RWPE2 (cell line): ENCODE data around the gene CRIP1.

ENCODE experiments used
- ATAC-seq: fragments of 200-7000 bp; cut with Tn5 transposase; 3 replicates; pipeline ENCODE4 v1.9.1; 2021; ENCODE audit warnings: low read depth
- DNase-seq: peaks from one replicate; pipeline ENCODE4 v3.0.0-alpha.2; 2020; ENCODE audit warnings: low spot score
- H3K27ac ChIP-seq: fragments of 450-650 bp; 2 replicates; pipeline ENCODE4 v1.5.1; 2017; ENCODE audit warnings: mild to moderate bottlenecking; ENCODE audit not compliant: poor library complexity, severe bottlenecking
- H3K27me3 ChIP-seq: fragments of 250-450 bp; sonication (Bioruptor Pico); 2 replicates; pipeline ENCODE4 v1.5.1; 2021; ENCODE audit warnings: mild to moderate bottlenecking, moderate library complexity; ENCODE audit not compliant: insufficient read depth, poor library complexity, severe bottlenecking
- H3K36me3 ChIP-seq: fragments of 250-450 bp; sonication (Bioruptor Pico); 2 replicates; pipeline ENCODE4 v1.5.1; 2020; ENCODE audit warnings: low read depth, mild to moderate bottlenecking, moderate library complexity
- H3K4me1 ChIP-seq: fragments of 250-450 bp; sonication (Bioruptor Pico); 2 replicates; pipeline ENCODE4 v1.5.1; 2021; ENCODE audit warnings: mild to moderate bottlenecking, moderate library complexity; ENCODE audit not compliant: insufficient read depth, poor library complexity, severe bottlenecking
- H3K4me3 ChIP-seq: fragments of 250-450 bp; sonication (Bioruptor Pico); 2 replicates; pipeline ENCODE4 v1.5.1; 2021; ENCODE audit warnings: mild to moderate bottlenecking, moderate library complexity; ENCODE audit not compliant: severe bottlenecking
- H3K9me3 ChIP-seq: fragments of 250-450 bp; sonication (Bioruptor Pico); 2 replicates; pipeline ENCODE4 v1.5.1; 2021; ENCODE audit warnings: mild to moderate bottlenecking, moderate library complexity; ENCODE audit not compliant: severe bottlenecking
- TF ChIP-seq, protein P1 (sequence below): fragments of 450-650 bp; IDR thresholded peaks from one replicate; pipeline ENCODE4 v1.5.1; 2017; ENCODE audit warnings: mild to moderate bottlenecking, moderate library complexity; ENCODE audit not compliant: poor library complexity, severe bottlenecking

Gene CRIP1

GRCh38 chr14:105447651-105448640 lies 38.7 kb upstream of the CRIP1 start:
- peak; percentile 9 for ATAC-seq
- no peaks in the 10 kb centered on the region for H3K9me3 ChIP-seq
- H3K36me3 ChIP-seq = peaks cover 59% of the 10 kb centered on the region
- no peak overlapping the region for H3K4me3 ChIP-seq
- H3K4me1 ChIP-seq = no peaks in the 10 kb centered on the region
- no peak for DNase-seq
- no peak overlapping the region for H3K27ac ChIP-seq
- TF ChIP-seq, protein P1, sequence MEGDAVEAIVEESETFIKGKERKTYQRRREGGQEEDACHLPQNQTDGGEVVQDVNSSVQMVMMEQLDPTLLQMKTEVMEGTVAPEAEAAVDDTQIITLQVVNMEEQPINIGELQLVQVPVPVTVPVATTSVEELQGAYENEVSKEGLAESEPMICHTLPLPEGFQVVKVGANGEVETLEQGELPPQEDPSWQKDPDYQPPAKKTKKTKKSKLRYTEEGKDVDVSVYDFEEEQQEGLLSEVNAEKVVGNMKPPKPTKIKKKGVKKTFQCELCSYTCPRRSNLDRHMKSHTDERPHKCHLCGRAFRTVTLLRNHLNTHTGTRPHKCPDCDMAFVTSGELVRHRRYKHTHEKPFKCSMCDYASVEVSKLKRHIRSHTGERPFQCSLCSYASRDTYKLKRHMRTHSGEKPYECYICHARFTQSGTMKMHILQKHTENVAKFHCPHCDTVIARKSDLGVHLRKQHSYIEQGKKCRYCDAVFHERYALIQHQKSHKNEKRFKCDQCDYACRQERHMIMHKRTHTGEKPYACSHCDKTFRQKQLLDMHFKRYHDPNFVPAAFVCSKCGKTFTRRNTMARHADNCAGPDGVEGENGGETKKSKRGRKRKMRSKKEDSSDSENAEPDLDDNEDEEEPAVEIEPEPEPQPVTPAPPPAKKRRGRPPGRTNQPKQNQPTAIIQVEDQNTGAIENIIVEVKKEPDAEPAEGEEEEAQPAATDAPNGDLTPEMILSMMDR = no peak
- H3K27me3 ChIP-seq = no peaks in the 10 kb centered on the region

DNA sequence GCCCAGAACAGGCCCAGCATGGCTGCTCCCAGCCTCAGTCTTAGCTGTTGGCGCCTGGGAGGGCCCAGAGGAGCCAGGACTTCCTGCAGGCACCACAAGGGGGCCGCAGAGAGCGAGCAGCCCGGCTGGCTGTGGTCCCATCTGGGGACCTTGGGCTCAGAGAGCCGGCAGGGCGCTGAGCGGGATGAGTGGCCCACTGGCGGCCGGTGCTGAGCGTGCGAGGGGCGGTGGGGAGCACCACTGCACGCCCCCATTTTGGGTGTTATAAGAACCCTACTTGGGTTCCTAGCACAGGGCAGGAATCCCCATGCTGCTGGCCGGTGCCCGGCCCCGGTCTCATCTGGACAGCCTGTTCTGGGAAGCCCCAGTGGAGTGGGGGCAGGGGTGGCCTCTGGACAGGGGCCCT lies 38.0 kb upstream of the CRIP1 start:
- Histone ChIP-seq H3K36me3 (peaks cover 55% of the 10 kb centered on the region), H3K4me1 (no peaks in the 10 kb centered on the region), H3K9me3 (no peaks in the 10 kb centered on the region), H3K27ac (no peak overlapping the region), H3K4me3 (no peak overlapping the region), H3K27me3 (no peaks in the 10 kb centered on the region)
- TF ChIP-seq, protein P1 = peak; percentile 81
- peak; percentile 62 for ATAC-seq
- DNase-seq = no peak

DNA sequence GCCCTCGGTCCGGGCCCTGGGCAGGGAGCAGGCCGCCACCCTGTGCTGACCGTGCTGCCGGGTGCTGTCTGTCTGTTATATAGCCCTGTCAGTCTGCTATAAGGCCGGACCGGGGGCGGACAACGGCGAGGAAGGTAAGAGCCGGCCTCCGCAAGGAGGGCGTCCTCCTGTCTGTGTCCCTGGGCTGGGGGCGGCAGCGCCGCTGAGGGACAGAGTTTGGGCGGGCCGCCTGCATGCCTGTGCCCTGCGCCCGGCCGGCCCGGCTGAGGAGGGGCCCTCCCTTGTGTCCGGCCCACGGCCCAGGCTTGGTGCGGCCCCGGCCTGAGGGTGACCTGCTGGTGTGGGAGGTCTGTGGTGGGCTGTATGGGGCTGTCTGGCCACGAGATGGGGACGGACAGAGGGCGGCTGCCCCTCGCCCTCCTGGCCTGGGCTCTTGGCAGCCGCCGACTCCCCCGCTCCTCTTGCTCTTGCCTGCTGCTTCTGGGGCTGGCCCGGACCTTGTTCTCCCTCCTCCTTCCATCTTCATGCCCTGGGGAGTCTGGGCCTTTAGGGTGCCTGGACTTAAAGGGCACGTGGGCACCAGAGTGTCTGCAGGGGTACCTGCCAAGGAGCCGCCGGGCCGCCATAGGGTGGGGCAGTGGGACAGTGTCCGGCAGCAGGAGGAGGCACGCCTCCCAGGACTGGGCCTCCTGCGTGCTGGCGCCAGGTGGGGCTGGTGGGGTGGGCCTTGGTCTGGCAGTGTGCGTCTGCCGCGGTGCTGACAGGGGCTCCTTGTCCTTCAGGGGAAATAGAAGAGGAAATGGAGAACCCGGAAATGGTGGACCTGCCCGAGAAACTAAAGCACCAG lies 37.2 kb upstream of the CRIP1 start:
- H3K27ac ChIP-seq = no peak overlapping the region
- no peaks in the 10 kb centered on the region for H3K27me3 ChIP-seq
- ATAC-seq (no peak), DNase-seq (no peak)
- no peak overlapping the region for H3K4me3 ChIP-seq
- peaks cover 63% of the 10 kb centered on the region for H3K36me3 ChIP-seq
- no peaks in the 10 kb centered on the region for H3K9me3 ChIP-seq
- TF ChIP-seq, protein P1 = no peak
- H3K4me1 ChIP-seq = no peaks in the 10 kb centered on the region

- no peak for ATAC-seq
- TF ChIP-seq, protein P1 = no peak
- no peaks in the 10 kb centered on the region for H3K9me3 ChIP-seq
- peaks cover 66% of the 10 kb centered on the region for H3K36me3 ChIP-seq
- H3K4me1 ChIP-seq = no peaks in the 10 kb centered on the region
- no peak overlapping the region for H3K4me3 ChIP-seq
- H3K27me3 ChIP-seq = no peaks in the 10 kb centered on the region
- no peak for DNase-seq
- H3K27ac ChIP-seq = no peak overlapping the region
Measured at GRCh38 chr14:105450123-105450505, 36.6 kb upstream of the CRIP1 start.
